ENCODE results near the gene CA6.
"Not testable (repeated sequence)": the region's sequence is repeated elsewhere in the genome, so short reads cannot be mapped to it uniquely, and the experiment has no call there.

Gene CA6

GRCh38 chr1:8926707-8927694 is 18.7 kb upstream of the CA6 start:
- DNase-seq (ENCODE audit: low read depth in 2 of 2): no peak

- no peak for DNase-seq (ENCODE audit: low read depth in 2 of 2)
These were observed 15.6 kb upstream of the CA6 start for GRCh38 chr1:8930116-8930515.

- not testable (repeated sequence) for DNase-seq (ENCODE audit: low read depth in 2 of 2)
These were observed 8.6 kb upstream of the CA6 start for GRCh38 chr1:8937051-8937450.

GRCh38 chr1:8937701-8938100 is 8.0 kb upstream of the CA6 start:
- DNase-seq (ENCODE audit: low read depth in 2 of 2): no peak

- no peak for DNase-seq (ENCODE audit: low read depth in 2 of 2)
These were observed 7.3 kb upstream of the CA6 start for GRCh38 chr1:8938232-8938999.

- no peak for DNase-seq (ENCODE audit: low read depth in 2 of 2)
These were observed 6.7 kb upstream of the CA6 start for GRCh38 chr1:8939000-8939265.

GRCh38 chr1:8939362-8939995 is 6.2 kb upstream of the CA6 start:
- no peak for DNase-seq (ENCODE audit: low read depth in 2 of 2)

GRCh38 chr1:8941906-8942305 is 3.8 kb upstream of the CA6 start:
- no peak for DNase-seq (ENCODE audit: low read depth in 2 of 2)

GRCh38 chr1:8943498-8944405 is 1.9 kb upstream of the CA6 start:
- DNase-seq (ENCODE audit: low read depth in 2 of 2): no peak

GRCh38 chr1:8947127-8947691 is 1.5 kb downstream of the CA6 start:
- no peak for DNase-seq (ENCODE audit: low read depth in 2 of 2)

- DNase-seq (ENCODE audit: low read depth in 2 of 2): no peak
These were observed 4.6 kb downstream of the CA6 start for GRCh38 chr1:8950309-8950708.

- DNase-seq (ENCODE audit: low read depth in 2 of 2): no peak
These were observed 5.6 kb downstream of the CA6 start for GRCh38 chr1:8951231-8951630.

GRCh38 chr1:8955406-8955805 is 9.7 kb downstream of the CA6 start:
- DNase-seq (ENCODE audit: low read depth in 2 of 2): no peak

GRCh38 chr1:8956461-8957349 is 11.0 kb downstream of the CA6 start:
- no peak for DNase-seq (ENCODE audit: low read depth in 2 of 2)

GRCh38 chr1:8962812-8963530 is 17.3 kb downstream of the CA6 start:
- DNase-seq (ENCODE audit: low read depth in 2 of 2): peak in 1 of 2 donors; percentile 43

- no peak for DNase-seq (ENCODE audit: low read depth in 2 of 2)
These were observed 18.3 kb downstream of the CA6 start for GRCh38 chr1:8963963-8964362.

- DNase-seq (ENCODE audit: low read depth in 2 of 2): no peak
These were observed 19.6 kb downstream of the CA6 start for GRCh38 chr1:8965121-8965820.

GRCh38 chr1:8966606-8967005 is 20.9 kb downstream of the CA6 start:
- DNase-seq (ENCODE audit: low read depth in 2 of 2): no peak

GRCh38 chr1:8968902-8969301 is 23.2 kb downstream of the CA6 start:
- not testable (repeated sequence) for DNase-seq (ENCODE audit: low read depth in 2 of 2)
